Measurements from ENCODE around the gene NRSN1. TPM values are rescaled to one million over a fixed set of nuclear protein-coding genes. Genes with fewer than 3 reads are reported as not detected.
"Not testable (repeated sequence)": the region's sequence is repeated elsewhere in the genome, so short reads cannot be mapped to it uniquely, and the experiment has no call there.

Gene NRSN1
- total RNA-seq, 1 donor from 2014 or later = not detected

GRCh38 chr6:24140591-24140990 is 14.6 kb downstream of the NRSN1 start:
- intact Hi-C loops (cut with DNase I) = no loop called here
- Histone ChIP-seq H3K27me3 (no peaks in the 10 kb centered on the region), H3K9me3 (no peaks in the 10 kb centered on the region), H3K36me3 (no peaks in the 10 kb centered on the region), H3K27ac (no peak overlapping the region), H3K4me1 (no peaks in the 10 kb centered on the region), H3K4me3 (no peak overlapping the region)
- no peak for DNase-seq
- TF ChIP-seq CTCF (IDR thresholded peaks at IDR 0.05) = no peak
- no peak for ATAC-seq

DNA sequence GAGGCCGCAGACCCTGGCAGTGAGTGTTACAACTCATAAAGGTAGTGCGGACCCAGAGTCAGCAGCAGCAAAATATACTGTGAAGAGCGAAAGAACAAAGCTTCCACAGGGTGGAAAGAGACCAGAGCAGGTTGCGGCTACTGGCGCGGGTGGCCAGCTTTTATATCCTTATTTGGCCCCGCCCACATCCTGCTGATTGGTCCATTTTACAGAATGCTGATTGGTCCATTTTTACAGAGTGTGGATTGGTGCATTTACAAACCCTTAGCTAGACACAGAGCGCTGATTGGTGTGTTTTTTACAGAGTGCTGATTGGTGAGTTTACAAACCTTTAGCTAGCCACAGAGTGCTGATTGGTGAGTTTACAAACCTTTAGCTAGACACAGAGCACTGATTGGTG is 16.7 kb downstream of the NRSN1 start:
- not testable (repeated sequence) for ATAC-seq

DNA sequence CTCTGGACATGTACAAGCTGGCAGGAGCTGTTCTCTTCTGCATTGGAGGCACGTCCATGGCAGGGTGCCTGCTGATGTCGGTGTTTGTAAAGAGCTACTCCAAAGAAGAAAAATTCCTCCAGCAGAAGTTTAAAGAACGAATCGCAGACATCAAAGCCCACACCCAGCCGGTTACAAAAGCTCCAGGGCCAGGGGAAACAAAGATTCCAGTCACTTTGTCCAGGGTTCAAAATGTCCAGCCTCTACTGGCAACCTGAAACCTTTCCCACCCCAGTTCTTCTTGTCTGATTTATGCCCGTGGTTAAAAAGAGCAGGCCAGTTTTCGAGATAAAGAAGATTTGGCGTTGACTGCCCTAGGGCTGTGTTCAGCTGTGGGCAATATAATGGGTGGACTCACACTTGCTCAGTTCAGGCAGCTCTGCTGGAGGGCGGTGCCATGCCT is 19.7 kb downstream of the NRSN1 start:
- ATAC-seq = no peak
- no peak overlapping the region for H3K27ac ChIP-seq
- H3K4me3 ChIP-seq = no peak overlapping the region
- no peak for TF ChIP-seq CTCF (IDR thresholded peaks at IDR 0.05)
- DNase-seq = no peak
- no peaks in the 10 kb centered on the region for H3K36me3 ChIP-seq
- intact Hi-C loops (cut with DNase I) = no loop called here
- no peaks in the 10 kb centered on the region for H3K9me3 ChIP-seq
- no peaks in the 10 kb centered on the region for H3K27me3 ChIP-seq
- no peaks in the 10 kb centered on the region for H3K4me1 ChIP-seq

More for the DNA sequence above, 16.7 kb downstream of the NRSN1 start:
- DNase-seq; H3K9me3 ChIP-seq; H3K4me3 ChIP-seq; H3K27ac ChIP-seq; H3K36me3 ChIP-seq; H3K27me3 ChIP-seq; intact Hi-C loops (cut with DNase I); H3K4me1 ChIP-seq: not testable (repeated sequence)

DNA sequence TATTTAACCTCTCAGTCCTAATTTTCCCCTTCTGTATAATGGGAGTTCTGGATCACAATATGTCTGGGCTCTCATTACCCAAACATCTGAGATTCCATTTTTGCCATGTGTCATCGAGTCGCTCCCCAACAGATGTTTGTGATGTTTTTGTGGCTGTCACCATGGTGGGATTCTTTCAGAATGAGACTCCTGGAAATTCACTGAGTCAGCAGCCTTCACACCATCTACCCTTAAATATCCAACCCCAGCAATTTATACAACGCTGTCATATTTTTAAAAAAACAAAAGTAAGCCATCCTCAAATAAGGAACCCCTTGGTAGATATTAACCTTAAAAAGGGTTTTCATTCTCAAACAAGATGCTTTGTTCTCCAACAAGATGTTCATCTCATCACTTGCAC is 20.9 kb downstream of the NRSN1 start:
- Histone ChIP-seq H3K27me3 (no peaks in the 10 kb centered on the region), H3K4me3 (no peak overlapping the region), H3K36me3 (no peaks in the 10 kb centered on the region), H3K4me1 (no peaks in the 10 kb centered on the region), H3K27ac (no peak overlapping the region), H3K9me3 (no peaks in the 10 kb centered on the region)
- intact Hi-C loops (cut with DNase I) = no loop called here
- TF ChIP-seq CTCF (IDR thresholded peaks at IDR 0.05) = no peak
- ATAC-seq = no peak
- no peak for DNase-seq

DNA sequence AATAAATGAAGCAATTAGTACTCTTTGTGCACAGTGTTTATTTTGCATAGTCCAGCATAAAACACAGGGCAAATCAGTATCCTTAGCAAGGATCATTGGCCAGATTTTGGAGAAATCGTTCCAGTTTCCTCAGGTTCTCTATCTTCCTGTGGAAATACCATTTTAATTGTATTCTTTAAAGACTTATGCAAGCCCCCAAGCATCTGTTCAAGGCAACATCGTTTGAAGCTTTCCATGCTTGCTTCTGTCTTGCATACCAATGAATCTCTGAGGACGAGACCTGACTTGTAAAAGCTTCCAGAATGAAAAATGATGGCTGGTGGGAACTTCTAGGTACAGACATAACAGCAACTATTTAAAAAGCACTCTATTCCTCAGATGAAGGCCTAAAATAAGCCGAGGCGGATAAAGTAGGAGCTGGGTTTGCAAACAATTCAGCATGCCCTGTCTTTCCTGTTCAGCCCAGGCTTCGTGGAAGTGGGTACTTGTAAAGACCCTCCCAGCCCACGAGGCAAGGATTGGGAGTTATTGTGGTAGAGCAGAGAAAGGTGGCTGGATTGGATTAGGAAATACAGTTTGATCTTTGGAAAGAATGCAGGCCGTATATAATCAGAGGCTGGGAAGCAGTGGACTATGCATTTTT is 21.6 kb downstream of the NRSN1 start:
- H3K27me3 ChIP-seq = no peaks in the 10 kb centered on the region
- no peaks in the 10 kb centered on the region for H3K36me3 ChIP-seq
- no peak overlapping the region for H3K4me3 ChIP-seq
- ATAC-seq (no peak), DNase-seq (no peak)
- H3K4me1 ChIP-seq = no peaks in the 10 kb centered on the region
- TF ChIP-seq CTCF (IDR thresholded peaks at IDR 0.05) = no peak
- intact Hi-C loops (cut with DNase I) = no loop called here
- no peaks in the 10 kb centered on the region for H3K9me3 ChIP-seq
- no peak overlapping the region for H3K27ac ChIP-seq

DNA sequence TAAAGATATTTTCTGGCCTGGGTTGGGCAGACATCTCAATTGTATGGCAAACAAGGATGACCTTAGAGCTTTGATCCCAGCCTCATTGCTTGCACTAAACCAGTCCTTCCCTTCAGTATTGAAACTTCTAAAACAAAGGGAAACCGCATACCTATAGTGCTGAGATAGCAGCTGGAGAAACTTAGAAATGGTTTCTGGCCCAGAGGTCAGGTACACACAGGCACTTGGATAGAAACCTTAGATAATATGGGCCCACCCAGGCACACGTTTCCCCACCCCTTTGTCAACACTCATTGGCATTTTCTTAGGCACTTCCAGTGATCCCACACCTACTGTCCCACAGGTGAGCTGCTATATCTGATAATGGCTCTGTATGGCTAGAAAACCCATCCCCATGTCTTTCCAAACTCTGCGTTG is 22.1 kb downstream of the NRSN1 start:
- intact Hi-C loops (cut with DNase I) = no loop called here
- Histone ChIP-seq H3K27me3 (no peaks in the 10 kb centered on the region), H3K4me1 (no peaks in the 10 kb centered on the region), H3K4me3 (no peak overlapping the region), H3K27ac (no peak overlapping the region), H3K9me3 (no peaks in the 10 kb centered on the region), H3K36me3 (no peaks in the 10 kb centered on the region)
- no peak for ATAC-seq
- no peak for TF ChIP-seq CTCF (IDR thresholded peaks at IDR 0.05)
- no peak for DNase-seq
